ENCODE data around the gene DICER1.
"Not testable (repeated sequence)": the region's sequence is repeated elsewhere in the genome, so short reads cannot be mapped to it uniquely, and the experiment has no call there.

Gene DICER1

GRCh38 chr14:95185767-95186392 is 28.6 kb upstream of the DICER1 start:
- no peak for DNase-seq (ENCODE audit: low read depth)

GRCh38 chr14:95185033-95185766 is 27.9 kb upstream of the DICER1 start:
- no peak for DNase-seq (ENCODE audit: low read depth)

- no peak for DNase-seq (ENCODE audit: low read depth)
Observed at GRCh38 chr14:95184413-95184790, 27.1 kb upstream of the DICER1 start.

- DNase-seq (ENCODE audit: low read depth): no peak
Observed at GRCh38 chr14:95183532-95184412, 26.4 kb upstream of the DICER1 start.

- no peak for DNase-seq (ENCODE audit: low read depth)
Observed at GRCh38 chr14:95183082-95183481, 25.8 kb upstream of the DICER1 start.

- DNase-seq (ENCODE audit: low read depth): no peak
Observed at GRCh38 chr14:95182379-95182778, 25.1 kb upstream of the DICER1 start.

- DNase-seq (ENCODE audit: low read depth): no peak
Observed at GRCh38 chr14:95180966-95181741, 23.8 kb upstream of the DICER1 start.

GRCh38 chr14:95175670-95176069 is 18.3 kb upstream of the DICER1 start:
- DNase-seq (ENCODE audit: low read depth): not testable (repeated sequence)

- no peak for DNase-seq (ENCODE audit: low read depth)
Observed at GRCh38 chr14:95174184-95174792, 17.0 kb upstream of the DICER1 start.

GRCh38 chr14:95173518-95173917 is 16.2 kb upstream of the DICER1 start:
- no peak for DNase-seq (ENCODE audit: low read depth)

GRCh38 chr14:95167177-95167576 is 9.8 kb upstream of the DICER1 start:
- DNase-seq (ENCODE audit: low read depth): no peak

- no peak for DNase-seq (ENCODE audit: low read depth)
Observed at GRCh38 chr14:95165517-95165916, 8.2 kb upstream of the DICER1 start.

- no peak for DNase-seq (ENCODE audit: low read depth)
Observed at GRCh38 chr14:95164506-95164905, 7.2 kb upstream of the DICER1 start.

GRCh38 chr14:95163666-95164065 is 6.3 kb upstream of the DICER1 start:
- DNase-seq (ENCODE audit: low read depth): no peak

- no peak for DNase-seq (ENCODE audit: low read depth)
Observed at GRCh38 chr14:95163132-95163531, 5.8 kb upstream of the DICER1 start.

GRCh38 chr14:95162641-95163040 is 5.3 kb upstream of the DICER1 start:
- DNase-seq (ENCODE audit: low read depth): no peak

- peak; percentile 2 for DNase-seq (ENCODE audit: low read depth)
Observed at GRCh38 chr14:95157048-95157326, 342 bp downstream of the DICER1 start.

- DNase-seq (ENCODE audit: low read depth): peak; percentile 12
Observed at GRCh38 chr14:95156161-95157047, 925 bp downstream of the DICER1 start.

- DNase-seq (ENCODE audit: low read depth): no peak
Observed at GRCh38 chr14:95155045-95155444, 2.3 kb downstream of the DICER1 start.

- DNase-seq (ENCODE audit: low read depth): no peak
Observed at GRCh38 chr14:95153866-95154265, 3.5 kb downstream of the DICER1 start.

- no peak for DNase-seq (ENCODE audit: low read depth)
Observed at GRCh38 chr14:95151561-95151960, 5.8 kb downstream of the DICER1 start.

Measured in HS-27A (cell line).